Femur (tissue), 1 donor: ENCODE data around the gene PELO.
"Not testable (repeated sequence)": the region's sequence is repeated elsewhere in the genome, so short reads cannot be mapped to it uniquely, and the experiment has no call there.

ENCODE experiments used
- DNase-seq: peaks from one replicate; pipeline ENCODE4 v3.0.0-alpha.2; 2017

PELO gene

GRCh38 chr5:52787600-52788504 is at the start of gene PELO, which contains the start of gene ITGA1:
PELO (plus strand) TSS chr5:52787916; CDS start chr5:52800395, 12,479 bp downstream.
ITGA1 (plus strand) TSS chr5:52787916; CDS start chr5:52788354, 438 bp downstream.
- DNase-seq: peak; percentile 81

- DNase-seq: no peak
Measured at GRCh38 chr5:52738095-52738506, 49.6 kb upstream of the PELO start.

- DNase-seq: no peak
Measured at GRCh38 chr5:52740007-52740406, 47.7 kb upstream of the PELO start.

GRCh38 chr5:52743012-52743411 is 44.7 kb upstream of the PELO start:
- DNase-seq: no peak

- DNase-seq: no peak
Measured at GRCh38 chr5:52743529-52743928, 44.2 kb upstream of the PELO start.

GRCh38 chr5:52743970-52744369 is 43.7 kb upstream of the PELO start:
- no peak for DNase-seq

- DNase-seq: not testable (repeated sequence)
Measured at GRCh38 chr5:52744867-52745458, 42.8 kb upstream of the PELO start.

- no peak for DNase-seq
Measured at GRCh38 chr5:52746539-52746938, 41.2 kb upstream of the PELO start.

GRCh38 chr5:52748590-52748989 is 39.1 kb upstream of the PELO start:
- DNase-seq: no peak

GRCh38 chr5:52749666-52750065 is 38.0 kb upstream of the PELO start:
- no peak for DNase-seq

GRCh38 chr5:52751137-52751536 is 36.6 kb upstream of the PELO start:
- DNase-seq: no peak

GRCh38 chr5:52754051-52754450 is 33.7 kb upstream of the PELO start:
- no peak for DNase-seq

- no peak for DNase-seq
Measured at GRCh38 chr5:52757527-52757926, 30.2 kb upstream of the PELO start.

GRCh38 chr5:52758014-52758413 is 29.7 kb upstream of the PELO start:
- DNase-seq: no peak

GRCh38 chr5:52759331-52759730 is 28.4 kb upstream of the PELO start:
- no peak for DNase-seq

GRCh38 chr5:52760695-52761366 is 26.9 kb upstream of the PELO start:
- DNase-seq: no peak

GRCh38 chr5:52767217-52767743 is 20.4 kb upstream of the PELO start:
- DNase-seq: no peak

GRCh38 chr5:52767766-52768480 is 19.8 kb upstream of the PELO start:
- no peak for DNase-seq

GRCh38 chr5:52769061-52769460 is 18.7 kb upstream of the PELO start:
- no peak for DNase-seq

- no peak for DNase-seq
Measured at GRCh38 chr5:52770287-52770939, 17.3 kb upstream of the PELO start.

- DNase-seq: no peak
Measured at GRCh38 chr5:52771343-52772039, 16.2 kb upstream of the PELO start.
